Urothelium cell line (cell line): ENCODE results near the gene AOPEP.
"Not testable (repeated sequence)": the region's sequence is repeated elsewhere in the genome, so short reads cannot be mapped to it uniquely, and the experiment has no call there.

Experiments
- DNase-seq: peaks from one replicate; pipeline ENCODE4 v3.0.0; 2011; ENCODE audit warnings: low spot score, mixed read lengths
- FAIRE-seq: peaks from 2 replicates; lab custom pipeline; 2011; peaks lifted over from hg19 to GRCh38; lab: Jason Lieb, UNC

Gene AOPEP

GRCh38 chr9:95004411-95005277, 278.1 kb downstream of the AOPEP start:
- FAIRE-seq: no peak
- peak; percentile 67 for DNase-seq

GRCh38 chr9:95005278-95006143, 279.0 kb downstream of the AOPEP start:
- FAIRE-seq (no peak), DNase-seq (no peak)

- no peak for DNase-seq
- no peak for FAIRE-seq
Observed at GRCh38 chr9:95007226-95007869, 280.8 kb downstream of the AOPEP start.

GRCh38 chr9:95008151-95008771, 281.8 kb downstream of the AOPEP start:
- no peak for DNase-seq
- no peak for FAIRE-seq

GRCh38 chr9:95009459-95009858, 283.0 kb downstream of the AOPEP start:
- FAIRE-seq: no peak

GRCh38 chr9:95010431-95010838, 283.9 kb downstream of the AOPEP start:
- no peak for FAIRE-seq
- DNase-seq: no peak

More at GRCh38 chr9:95009459-95009858, 283.0 kb downstream of the AOPEP start:
- no peak for DNase-seq

GRCh38 chr9:95012035-95012708, 285.7 kb downstream of the AOPEP start:
- FAIRE-seq (no peak), DNase-seq (no peak)

GRCh38 chr9:95012902-95013301, 286.4 kb downstream of the AOPEP start:
- DNase-seq (no peak), FAIRE-seq (no peak)

GRCh38 chr9:95014917-95015316, 288.4 kb downstream of the AOPEP start:
- FAIRE-seq (no peak), DNase-seq (no peak)

GRCh38 chr9:95015569-95015968, 289.1 kb downstream of the AOPEP start:
- DNase-seq: no peak
- no peak for FAIRE-seq

GRCh38 chr9:95017062-95017461, 290.6 kb downstream of the AOPEP start:
- DNase-seq (no peak), FAIRE-seq (no peak)

GRCh38 chr9:95017661-95018060, 291.2 kb downstream of the AOPEP start:
- FAIRE-seq (no peak), DNase-seq (no peak)

GRCh38 chr9:95018099-95018936, 291.8 kb downstream of the AOPEP start:
- DNase-seq: peak; percentile 44
- no peak for FAIRE-seq

GRCh38 chr9:95020644-95021043, 294.1 kb downstream of the AOPEP start:
- not testable (repeated sequence) for FAIRE-seq, DNase-seq

- DNase-seq (no peak), FAIRE-seq (no peak)
Observed at GRCh38 chr9:95021166-95021886, 294.8 kb downstream of the AOPEP start.

GRCh38 chr9:95022657-95023056, 296.2 kb downstream of the AOPEP start:
- FAIRE-seq: no peak
- DNase-seq: no peak

- FAIRE-seq (no peak), DNase-seq (peak; percentile 12)
Observed at GRCh38 chr9:95023217-95024003, 296.9 kb downstream of the AOPEP start.
